GM19452 (cell line): Measurements from ENCODE around the gene SLC38A6.
A peak's percentile ranks its signal among the peaks of the same experiment; 100 is the strongest.

ENCODE experiments used
- ATAC-seq: cut with Tn5 transposase; IDR thresholded peaks from one replicate; pipeline ENCODE4 v1.9.1; 2021; ENCODE audit not compliant: unreplicated experiment

Gene SLC38A6

DNA sequence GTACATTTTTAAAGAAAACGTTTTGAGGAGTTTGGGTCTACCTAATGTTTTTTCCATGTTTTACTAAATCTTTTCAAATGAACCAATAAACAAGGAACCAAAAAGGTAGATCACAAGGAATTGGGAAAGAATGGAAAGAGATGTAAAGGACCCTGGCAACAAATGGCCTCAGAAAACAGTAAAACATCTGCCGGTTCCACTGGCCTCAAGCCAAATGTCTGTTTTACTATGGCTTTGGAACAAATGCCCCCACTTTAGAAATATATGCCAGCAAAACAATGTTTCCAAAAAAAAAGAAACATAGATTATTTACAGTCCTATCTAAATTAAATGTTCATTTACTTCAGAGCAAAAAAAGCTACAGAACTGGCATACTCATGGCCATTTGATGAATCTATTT lies 3.2 kb upstream of the SLC38A6 start:
- ATAC-seq, result no peak

- ATAC-seq, result no peak
Observed at GRCh38 chr14:60981633-60982455, 799 bp downstream of the SLC38A6 start.

DNA sequence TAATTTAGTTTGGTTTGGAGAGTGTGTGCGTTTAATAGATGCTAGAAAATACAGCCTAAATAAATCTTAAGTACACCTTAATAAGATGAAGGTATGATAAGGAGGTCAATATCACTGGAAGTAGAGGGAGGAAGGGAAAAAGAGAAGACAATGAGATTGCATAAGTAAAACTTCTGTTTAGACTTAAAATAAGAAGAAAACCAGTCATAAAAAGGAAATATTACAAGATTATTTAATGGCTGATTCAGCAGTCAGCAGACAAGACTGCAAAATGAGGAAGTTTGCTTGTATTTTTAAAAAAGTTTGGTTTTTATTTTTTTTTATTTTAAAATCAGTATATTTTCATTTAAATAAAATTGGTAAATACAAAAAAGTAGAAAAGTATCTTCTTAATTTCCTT lies 3.2 kb downstream of the SLC38A6 start:
- ATAC-seq, result no peak

- no peak for ATAC-seq
Observed at GRCh38 chr14:60986500-60986899, 5.5 kb downstream of the SLC38A6 start.

DNA sequence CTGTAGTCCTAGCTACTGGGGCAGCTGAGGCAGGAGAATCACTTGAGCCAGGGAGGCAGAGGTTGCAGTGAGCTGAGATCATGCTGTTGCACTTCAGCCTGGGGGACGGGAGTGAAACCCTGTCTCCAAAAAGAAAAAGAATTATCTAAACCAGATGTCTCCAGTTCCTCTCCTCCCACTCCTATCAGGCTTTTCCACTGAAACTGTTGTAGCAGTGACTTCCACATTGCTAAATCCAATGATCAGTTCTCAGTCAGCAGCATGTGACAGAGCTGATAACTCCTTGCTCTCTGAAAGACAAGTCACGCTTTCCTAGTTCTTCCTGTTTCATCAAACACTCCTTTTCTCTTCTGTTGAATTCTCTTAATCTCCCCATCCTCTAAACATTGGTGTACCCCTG lies 8.6 kb downstream of the SLC38A6 start:
- no peak for ATAC-seq

DNA sequence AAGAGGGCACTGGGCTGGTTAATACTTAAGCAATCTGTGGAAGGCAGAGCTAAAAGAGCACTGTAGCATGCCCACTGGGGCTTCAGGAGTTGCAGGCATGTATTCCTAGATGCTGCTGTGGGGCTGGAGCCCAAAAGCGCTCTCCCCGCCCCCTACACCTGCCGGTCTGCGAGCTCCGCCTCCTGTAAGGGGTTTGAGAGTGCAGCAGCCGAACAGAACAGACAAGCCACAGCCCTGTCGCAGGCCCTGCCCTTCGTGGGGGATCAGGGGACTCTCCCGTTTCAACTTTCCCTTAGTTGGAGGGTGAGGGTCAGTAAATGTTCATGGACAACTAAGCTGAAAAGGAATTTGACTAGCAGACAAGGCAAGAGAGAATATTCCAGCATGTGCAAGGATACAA lies 17.6 kb downstream of the SLC38A6 start:
- ATAC-seq, result no peak

- ATAC-seq, result no peak
Observed at GRCh38 chr14:60999536-60999935, 18.5 kb downstream of the SLC38A6 start.

GRCh38 chr14:61003571-61003970 lies 22.5 kb downstream of the SLC38A6 start:
- no peak for ATAC-seq

- ATAC-seq, result no peak
Observed at GRCh38 chr14:61019537-61019936, 38.5 kb downstream of the SLC38A6 start.

DNA sequence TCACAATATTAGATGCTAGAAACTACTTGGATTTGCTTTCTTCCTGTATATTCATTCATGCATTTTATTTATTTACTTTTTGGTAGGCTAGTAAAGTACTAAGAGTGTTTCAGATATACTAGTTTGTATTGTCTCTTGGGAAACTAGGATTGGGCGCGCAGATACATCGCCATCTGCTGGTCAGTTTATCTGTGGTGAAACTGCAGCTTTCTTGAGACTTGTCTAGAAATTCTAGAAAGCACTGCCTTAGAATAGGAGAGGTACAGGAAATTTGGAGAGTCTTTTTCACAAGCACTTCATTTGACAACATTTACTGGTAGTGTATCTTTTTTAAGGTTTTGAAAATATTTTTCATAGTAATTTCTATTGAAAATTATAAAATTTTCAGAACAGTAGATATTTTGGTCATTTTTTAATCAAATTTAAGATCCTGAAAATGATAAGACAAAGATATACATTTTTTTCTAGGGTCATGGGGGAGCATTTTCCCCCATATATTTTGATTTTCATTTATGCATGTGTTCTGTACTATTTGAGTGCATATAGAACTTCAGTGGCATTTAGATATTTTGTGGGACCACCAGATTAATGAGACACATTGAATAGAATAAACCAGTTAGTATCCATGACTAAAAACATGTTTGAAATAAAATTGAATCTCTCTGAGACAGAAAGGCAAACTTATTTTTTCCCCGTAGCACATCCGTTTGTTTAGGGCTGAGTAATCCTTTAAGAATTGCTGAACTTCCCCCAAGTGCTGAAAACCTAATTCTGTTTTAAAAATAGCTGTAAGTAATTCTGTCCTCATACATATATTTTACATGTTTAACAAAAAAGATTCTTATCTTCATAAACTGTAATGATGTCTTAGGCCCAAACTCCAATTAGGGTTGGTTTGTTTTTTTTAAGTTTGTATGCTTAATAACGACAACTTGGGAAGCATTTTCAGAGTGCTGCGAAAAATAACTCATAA lies 44.5 kb downstream of the SLC38A6 start:
- no peak for ATAC-seq

DNA sequence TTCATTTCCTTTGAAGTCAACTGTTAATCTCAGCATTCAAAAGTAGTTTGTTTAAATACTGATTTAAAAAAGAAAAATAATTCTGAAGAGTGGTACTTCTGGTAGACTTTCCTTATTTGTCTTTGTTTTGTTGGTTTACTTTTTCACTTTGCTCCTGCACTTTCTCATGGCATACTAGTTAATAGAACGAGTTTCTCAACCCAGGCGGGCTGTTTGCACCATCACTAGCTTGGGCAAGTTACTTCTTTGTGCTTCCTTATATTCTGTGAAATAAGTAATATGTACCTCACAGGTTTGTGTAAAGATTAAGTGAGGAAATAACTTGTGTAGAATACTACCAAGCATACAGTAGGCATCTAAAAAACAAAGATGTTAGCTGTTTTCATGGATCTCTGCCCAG lies 45.5 kb downstream of the SLC38A6 start:
- no peak for ATAC-seq

- ATAC-seq, result no peak
Observed at GRCh38 chr14:61031026-61031425, 50.0 kb downstream of the SLC38A6 start.

GRCh38 chr14:61033054-61033453 lies 52.0 kb downstream of the SLC38A6 start:
- no peak for ATAC-seq

- ATAC-seq, result no peak
Observed at GRCh38 chr14:61033855-61034254, 52.8 kb downstream of the SLC38A6 start.

DNA sequence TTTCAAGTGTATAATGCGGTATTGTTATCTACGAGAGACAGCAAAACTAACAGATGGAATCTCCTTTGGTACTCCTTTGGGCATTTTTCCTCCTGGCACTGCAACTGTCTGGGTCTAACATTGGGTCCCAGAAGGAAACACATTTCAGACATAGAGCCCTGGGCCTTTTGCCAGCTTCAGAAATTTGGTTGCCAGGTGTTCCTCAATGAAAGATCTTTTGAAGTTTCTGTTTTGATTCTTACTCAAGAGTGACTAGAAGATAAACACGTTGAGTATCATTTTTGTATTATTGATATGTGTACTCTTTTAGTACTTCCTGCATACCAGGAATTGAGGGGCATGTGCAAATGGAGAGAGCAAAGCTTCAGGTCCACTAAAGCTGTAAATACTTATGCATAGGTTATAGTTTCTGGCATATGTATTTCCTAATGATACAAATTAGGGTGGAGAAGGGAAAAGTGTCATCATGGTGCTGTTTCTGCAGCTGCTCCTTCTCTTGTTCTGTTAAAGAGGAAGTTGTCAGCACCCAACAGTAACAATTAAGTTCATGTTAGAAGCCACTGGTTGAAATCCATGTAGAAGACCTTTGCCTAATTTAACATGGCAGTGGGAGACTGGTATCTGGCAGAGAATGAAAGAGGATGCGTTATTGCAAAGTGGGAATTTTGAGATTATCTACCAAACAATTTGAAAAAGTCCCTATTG lies 53.5 kb downstream of the SLC38A6 start:
- ATAC-seq, result peak; percentile 86

- ATAC-seq, result no peak
Observed at GRCh38 chr14:61037215-61037614, 56.2 kb downstream of the SLC38A6 start.

- no peak for ATAC-seq
Observed at GRCh38 chr14:61041704-61042103, 60.7 kb downstream of the SLC38A6 start.

DNA sequence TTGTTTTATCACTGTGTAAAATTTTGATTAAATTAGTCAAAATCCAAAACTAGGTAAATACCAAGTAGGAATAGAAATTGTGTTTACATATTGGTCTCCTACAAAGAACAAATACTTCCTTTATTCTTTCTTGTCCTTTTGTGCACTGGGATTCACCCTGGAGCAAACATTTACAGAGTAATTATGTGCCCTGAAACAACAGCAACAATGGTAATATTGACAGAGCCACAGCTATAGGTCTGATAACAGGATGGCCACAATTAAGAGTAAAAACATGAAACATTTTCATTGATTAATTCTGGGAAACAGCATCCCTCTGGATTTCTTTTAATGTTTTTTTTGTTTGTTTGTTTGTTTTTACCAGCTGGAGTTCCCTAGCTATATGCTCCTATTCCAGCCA lies 61.2 kb downstream of the SLC38A6 start:
- no peak for ATAC-seq

GRCh38 chr14:61043506-61043905 lies 62.5 kb downstream of the SLC38A6 start:
- no peak for ATAC-seq

- no peak for ATAC-seq
Observed at GRCh38 chr14:61047021-61047420, 66.0 kb downstream of the SLC38A6 start.

- no peak for ATAC-seq
Observed at GRCh38 chr14:61048640-61049039, 67.6 kb downstream of the SLC38A6 start.
